PC-9 (cell line): ENCODE data around the gene WRAP73. TPM values are rescaled to one million over a fixed set of nuclear protein-coding genes. Genes with fewer than 3 reads are reported as not detected.
A peak's percentile ranks its signal among the peaks of the same experiment; 100 is the strongest.

Source experiments
- BruUV-seq: library from RNA; stranded (reverse); fragments of 400-500 nt; replicated peaks from 2 replicates; lab custom pipeline; 2021; lab: Mats Ljungman, UMichigan
- CTCF ChIA-PET: fragments of 300-600 bp; sonication (Branson Sonifier 250); formaldehyde crosslinking; loops from one replicate; lab custom pipeline; 2022; ENCODE audit warnings: antibody characterized with exemption; lab: Charles Lee
- POLR2A ChIA-PET: fragments of 300-600 bp; sonication (Branson Sonifier 250); formaldehyde crosslinking; loops from one replicate; lab custom pipeline; 2022; ENCODE audit warnings: antibody characterized with exemption; ENCODE audit not compliant: unreplicated experiment; lab: Charles Lee
- DNase-seq, 2 experiments: peaks; one replicate each; pipeline versions ENCODE4 v3.0.0 to v3.0.0-alpha.2; 2015 to 2022; ENCODE audit warnings: mixed read lengths in 1 of 2
- H2AFZ ChIP-seq: fragments of 200-600 bp; sonication (generic); 2 replicates; pipeline ENCODE4 v1.8.1; 2017; ENCODE audit warnings: antibody characterized with exemption
- H3F3A ChIP-seq: fragments of 200-600 bp; sonication (generic); 2 replicates; pipeline ENCODE4 v1.8.1; 2017; ENCODE audit warnings: antibody characterized with exemption, mild to moderate bottlenecking, low read depth; ENCODE audit not compliant: insufficient read depth
- H3K27ac ChIP-seq: fragments of 200-600 bp; sonication (generic); 2 replicates; pipeline ENCODE4 v1.6.1; 2016; ENCODE audit warnings: mixed run types
- H3K27me3 ChIP-seq: fragments of 200-600 bp; sonication (generic); 2 replicates; pipeline ENCODE4 v1.6.1; 2016; ENCODE audit warnings: low read depth, mixed run types; ENCODE audit not compliant: insufficient read depth
- H3K36me3 ChIP-seq: fragments of 200-600 bp; sonication (generic); 2 replicates; pipeline ENCODE4 v1.6.1; 2016; ENCODE audit warnings: low read depth, mixed run types
- H3K4me1 ChIP-seq: fragments of 200-600 bp; sonication (generic); replicated peaks from 2 replicates; pipeline ENCODE4 v1.6.1; 2016; ENCODE audit warnings: mixed run types; ENCODE audit not compliant: insufficient read depth
- H3K4me2 ChIP-seq: fragments of 200-600 bp; sonication (generic); 2 replicates; pipeline ENCODE4 v1.6.1; 2017; ENCODE audit warnings: mixed run types
- H3K4me3 ChIP-seq: fragments of 200-600 bp; sonication (generic); 2 replicates; pipeline ENCODE4 v1.6.1; 2016; ENCODE audit warnings: mixed run types
- H3K79me2 ChIP-seq: fragments of 200-600 bp; sonication (generic); 2 replicates; pipeline ENCODE4 v1.6.1; 2017; ENCODE audit warnings: low read depth, mixed run types
- H3K9me2 ChIP-seq: fragments of 200-600 bp; sonication (generic); 2 replicates; pipeline ENCODE4 v1.8.1; 2017; ENCODE audit warnings: mild to moderate bottlenecking; ENCODE audit not compliant: insufficient read depth
- H3K9me3 ChIP-seq: fragments of 200-600 bp; sonication (generic); 2 replicates; pipeline ENCODE4 v1.8.1; 2016; ENCODE audit warnings: low read depth; ENCODE audit not compliant: insufficient read depth
- H4K20me1 ChIP-seq: fragments of 200-600 bp; sonication (generic); 2 replicates; pipeline ENCODE4 v1.8.1; 2017; ENCODE audit not compliant: insufficient read depth
- CTCF ChIP-seq: fragments of 200-600 bp; sonication (generic); conservative IDR thresholded peaks from 2 replicates; pipeline ENCODE4 v1.6.1; 2017; ENCODE audit warnings: mixed run types, antibody characterized with exemption, mild to moderate bottlenecking, moderate library complexity
- EZH2 ChIP-seq: fragments of 200-600 bp; sonication (generic); IDR thresholded peaks from 2 replicates; pipeline ENCODE4 v1.8.0; 2017; ENCODE audit warnings: antibody characterized with exemption, low read depth
- intact Hi-C: fragments of 100-400 bp; cut with micrococcal nuclease; formaldehyde crosslinking; loops from one replicate; pipeline ENCODE4 v1.10.0; 2022; ENCODE audit not compliant: unreplicated experiment
- total RNA-seq: library from RNA; stranded (reverse); gene quantifications from 2 replicates; pipeline ENCODE4 v1.2.3, GENCODE V29; 2021

Gene WRAP73
- total RNA-seq, 1 experiment from 2014 or later = 25.5 TPM

GRCh38 chr1:3668585-3669300, 18.8 kb upstream of the WRAP73 start:
- intact Hi-C loops = no loop called here
- Histone ChIP-seq H3K9me2 (no peaks in the 10 kb centered on the region), H3K36me3 (no peaks in the 10 kb centered on the region), H4K20me1 (no peaks in the 10 kb centered on the region; the same call in 1 of the 2 replicates), H3K4me3 (no peak overlapping the region), H3F3A (peaks cover 8% of the 10 kb centered on the region; the same call in 1 of the 2 replicates), H3K4me2 (peak overlapping the region; percentile 61), H3K79me2 (no peaks in the 10 kb centered on the region), H3K27me3 (peaks cover 24% of the 10 kb centered on the region; the same call in 1 of the 2 replicates), H3K9me3 (no peaks in the 10 kb centered on the region), H3K27ac (no peak overlapping the region), H3K4me1 (peaks cover 20% of the 10 kb centered on the region; the same call in 1 of the 2 replicates), H2AFZ (no peak overlapping the region)
- TF ChIP-seq CTCF (no peak), EZH2 (no peak)
- ChIA-PET CTCF (no interaction called here), POLR2A (interaction anchor here (0.6 kb wide), 2 partner anchors 26 to 142 kb away, joined by 5 to 6 read pairs; no protein-coding TSS in a partner anchor)
- peak; percentile 75 to 94 for DNase-seq
- no TSS peak for BruUV-seq

GRCh38 chr1:3668148-3668547, 18.2 kb upstream of the WRAP73 start:
- no peak for TF ChIP-seq CTCF
- Histone ChIP-seq H3K9me3 (no peaks in the 10 kb centered on the region), H2AFZ (no peak overlapping the region), H3K4me1 (peaks cover 20% of the 10 kb centered on the region; the same call in 1 of the 2 replicates), H3K4me3 (no peak overlapping the region), H3K9me2 (no peaks in the 10 kb centered on the region), H3K36me3 (no peaks in the 10 kb centered on the region), H4K20me1 (no peaks in the 10 kb centered on the region; the same call in 1 of the 2 replicates), H3K27me3 (peaks cover 25% of the 10 kb centered on the region; the same call in 1 of the 2 replicates), H3K4me2 (peak overlapping the region; percentile 61; the same call in 1 of the 2 replicates), H3K79me2 (no peaks in the 10 kb centered on the region), H3F3A (peaks cover 10% of the 10 kb centered on the region; the same call in 1 of the 2 replicates), H3K27ac (no peak overlapping the region)
- DNase-seq = no peak
- POLR2A ChIA-PET = interaction anchor here (0.6 kb wide), 1 partner anchor 26 kb away, joined by 5 read pairs; no protein-coding TSS in a partner anchor
- BruUV-seq = no TSS peak
- CTCF ChIA-PET = interaction anchor here (0.6 kb wide), 1 partner anchor 77 kb away, joined by 3 read pairs; no protein-coding TSS in a partner anchor
- intact Hi-C loops = no loop called here

GRCh38 chr1:3664700-3665375, 14.9 kb upstream of the WRAP73 start:
- no peak for TF ChIP-seq EZH2
- no peak for TF ChIP-seq CTCF
- no peaks in the 10 kb centered on the region for H3K9me3 ChIP-seq
- no peaks in the 10 kb centered on the region; the same call in 1 of the 2 replicates for H4K20me1 ChIP-seq
- BruUV-seq = no TSS peak
- DNase-seq = no peak
- H3K9me2 ChIP-seq = no peaks in the 10 kb centered on the region
- no peaks in the 10 kb centered on the region for H3K79me2 ChIP-seq
- POLR2A ChIA-PET = no interaction called here
- H3F3A ChIP-seq = peaks cover 12% of the 10 kb centered on the region; the same call in 1 of the 2 replicates
- intact Hi-C loops = no loop called here
- H3K27me3 ChIP-seq = peaks cover 44% of the 10 kb centered on the region
- H3K4me1 ChIP-seq = peaks cover 11% of the 10 kb centered on the region; the same call in 1 of the 2 replicates
- no peaks in the 10 kb centered on the region for H3K36me3 ChIP-seq
- H2AFZ ChIP-seq = no peak overlapping the region
- no peak overlapping the region for H3K4me3 ChIP-seq
- CTCF ChIA-PET = no interaction called here
- H3K27ac ChIP-seq = no peak overlapping the region
- no peak overlapping the region for H3K4me2 ChIP-seq
